IMR-90 (cell line): ENCODE data around the gene TMC1. TPM values are rescaled to one million over a fixed set of nuclear protein-coding genes. Genes with fewer than 3 reads are reported as not detected.

ENCODE experiments used
- ATAC-seq: fragments of 200-7000 bp; cut with Tn5 transposase; 2 replicates; pipeline ENCODE4 v1.9.1; 2020; ENCODE audit warnings: low read depth, mild to moderate bottlenecking, moderate library complexity
- BruUV-seq: library from RNA; stranded (reverse); fragments of 400-500 nt; replicated peaks from 2 replicates; lab custom pipeline; 2021; lab: Mats Ljungman, UMichigan
- CTCF ChIA-PET: fragments of 300-600 bp; formaldehyde crosslinking; extraction: SDS; loops from one replicate; lab custom pipeline; 2021; ENCODE audit warnings: antibody characterized with exemption; lab: Yijun Ruan, JAX
- POLR2A ChIA-PET: fragments of 300-600 bp; sonication (Branson Sonifier 250); formaldehyde crosslinking; loops from one replicate; lab custom pipeline; 2022; ENCODE audit warnings: antibody characterized with exemption; ENCODE audit not compliant: unreplicated experiment; lab: Charles Lee
- DNase-seq: peaks from one replicate; pipeline ENCODE4 v3.0.0; 2013
- H2AFZ ChIP-seq: replicated peaks from 2 replicates; pipeline ENCODE3; 2013; ENCODE audit warnings: low read length, mild to moderate bottlenecking; ENCODE audit not compliant: poor library complexity
- H2AK5ac ChIP-seq: 2 replicates; pipeline ENCODE4 v1.6.1; 2013; ENCODE audit warnings: low read depth, low read length, inconsistent platforms
- H2AK9ac ChIP-seq: replicated peaks from 2 replicates; pipeline ENCODE3; 2013; ENCODE audit warnings: mild to moderate bottlenecking, low read depth, low read length, moderate library complexity; ENCODE audit not compliant: poor library complexity
- H2BK120ac ChIP-seq: 2 replicates; pipeline ENCODE4 v1.6.1; 2013; ENCODE audit warnings: low read depth, low read length, inconsistent platforms
- H2BK15ac ChIP-seq: 3 replicates; pipeline ENCODE4 v1.6.1; 2013; ENCODE audit warnings: low read depth, low read length, inconsistent platforms
- H2BK20ac ChIP-seq: 2 replicates; pipeline ENCODE4 v1.6.1; 2013; ENCODE audit warnings: low read depth, mild to moderate bottlenecking, inconsistent platforms, low read length, moderate library complexity
- H2BK5ac ChIP-seq: 2 replicates; pipeline ENCODE4 v1.6.1; 2013; ENCODE audit warnings: mild to moderate bottlenecking, low read depth, low read length, inconsistent platforms; ENCODE audit not compliant: poor library complexity, severe bottlenecking
- H3K14ac ChIP-seq: replicated peaks from 2 replicates; pipeline ENCODE4 v1.6.1; 2013; ENCODE audit warnings: low read depth, low read length, inconsistent platforms
- H3K18ac ChIP-seq: 2 replicates; pipeline ENCODE4 v1.6.1; 2013; ENCODE audit warnings: low read depth, low read length, control low read depth
- H3K23ac ChIP-seq: 2 replicates; pipeline ENCODE4 v1.6.1; 2013; ENCODE audit warnings: low read depth, low read length, inconsistent platforms
- H3K27ac ChIP-seq: 2 replicates; pipeline ENCODE4 v1.5.1; 2013; ENCODE audit warnings: mild to moderate bottlenecking, control low read depth, low read length; ENCODE audit not compliant: insufficient read depth
- H3K27me3 ChIP-seq: 2 replicates; pipeline ENCODE4 v1.6.1; 2013; ENCODE audit warnings: low read length; ENCODE audit not compliant: control insufficient read depth, insufficient read depth
- H3K36me3 ChIP-seq: 2 replicates; pipeline ENCODE4 v1.6.1; 2013; ENCODE audit warnings: low read length, mixed read lengths; ENCODE audit not compliant: control insufficient read depth, insufficient read depth
- H3K4ac ChIP-seq: 2 replicates; pipeline ENCODE4 v1.6.1; 2013; ENCODE audit warnings: low read depth, low read length, inconsistent platforms
- H3K4me1 ChIP-seq: 2 replicates; pipeline ENCODE4 v1.6.1; 2013; ENCODE audit warnings: low read length, mixed read lengths; ENCODE audit not compliant: control insufficient read depth, insufficient read depth
- H3K4me2 ChIP-seq: 2 replicates; pipeline ENCODE4 v1.6.1; 2013; ENCODE audit warnings: low read depth, mild to moderate bottlenecking, control low read depth, low read length, moderate library complexity
- H3K4me3 ChIP-seq: 2 replicates; pipeline ENCODE4 v1.5.1; 2013; ENCODE audit warnings: low read depth, mild to moderate bottlenecking, control low read depth, low read length, moderate library complexity; ENCODE audit not compliant: insufficient read depth
- H3K56ac ChIP-seq: 2 replicates; pipeline ENCODE4 v1.6.1; 2013; ENCODE audit warnings: low read length, inconsistent platforms; ENCODE audit not compliant: insufficient read depth; ENCODE audit errors: extremely low read depth
- H3K79me1 ChIP-seq, 2 experiments: 2 replicates each; pipeline ENCODE4 v1.6.1; 2013; ENCODE audit warnings: low read length in 2 of 2, inconsistent platforms in 1 of 2, low read depth in 1 of 2
- H3K9ac ChIP-seq: 2 replicates; pipeline ENCODE4 v1.6.1; 2013; ENCODE audit warnings: low read depth, low read length, control low read depth
- H3K9me1 ChIP-seq: 2 replicates; pipeline ENCODE4 v1.6.1; 2013; ENCODE audit warnings: low read length, inconsistent platforms; ENCODE audit not compliant: insufficient read depth
- H3K9me3 ChIP-seq: 2 replicates; pipeline ENCODE4 v1.6.1; 2013; ENCODE audit warnings: low read length; ENCODE audit not compliant: control insufficient read depth, insufficient read depth
- H4K20me1 ChIP-seq: 2 replicates; pipeline ENCODE4 v1.6.1; 2013; ENCODE audit warnings: low read length, inconsistent platforms; ENCODE audit not compliant: insufficient read depth
- H4K5ac ChIP-seq: 2 replicates; pipeline ENCODE4 v1.6.1; 2013; ENCODE audit warnings: mild to moderate bottlenecking, low read depth, low read length, control low read depth
- H4K8ac ChIP-seq, 2 experiments: 2 replicates each; pipeline ENCODE4 v1.6.1; 2013; ENCODE audit warnings: low read depth in 2 of 2, low read length in 2 of 2, control low read depth in 1 of 2, inconsistent platforms in 1 of 2
- H4K91ac ChIP-seq: 2 replicates; pipeline ENCODE4 v1.6.1; 2013; ENCODE audit warnings: low read depth, low read length, inconsistent platforms; ENCODE audit not compliant: insufficient read depth
- BHLHE40 ChIP-seq: fragments of 150-350 bp; IDR thresholded peaks from 2 replicates; pipeline ENCODE4 v1.6.1; 2016; ENCODE audit warnings: mild to moderate bottlenecking, low read depth, low read length
- CEBPB ChIP-seq: IDR thresholded peaks from 2 replicates; pipeline ENCODE4 v1.6.1; 2012; ENCODE audit warnings: low read depth, low read length, improper control_type of control experiment
- CHD1 ChIP-seq: IDR thresholded peaks from 2 replicates; pipeline ENCODE4 v1.6.1; 2012; ENCODE audit warnings: low read depth, low read length, improper control_type of control experiment
- CTCF ChIP-seq: conservative IDR thresholded peaks from 2 replicates; pipeline ENCODE4 v1.5.1; 2012; ENCODE audit warnings: mild to moderate bottlenecking, low read depth, low read length, improper control_type of control experiment
- ELK1 ChIP-seq: fragments of 150-350 bp; IDR thresholded peaks from 2 replicates; pipeline ENCODE4 v1.6.1; 2016; ENCODE audit warnings: low read depth, mild to moderate bottlenecking, low read length, moderate library complexity, borderline replicate concordance
- FOS ChIP-seq: fragments of 150-350 bp; IDR thresholded peaks from 2 replicates; pipeline ENCODE4 v1.6.1; 2016; ENCODE audit warnings: low read depth, low read length
- MAFK ChIP-seq: IDR thresholded peaks from 2 replicates; pipeline ENCODE4 v1.6.1; 2012; ENCODE audit warnings: low read depth, low read length, improper control_type of control experiment
- MAZ ChIP-seq: IDR thresholded peaks from 2 replicates; pipeline ENCODE4 v1.6.1; 2012; ENCODE audit warnings: low read depth, mild to moderate bottlenecking, low read length, improper control_type of control experiment, moderate library complexity, borderline replicate concordance
- MXI1 ChIP-seq: IDR thresholded peaks from 2 replicates; pipeline ENCODE4 v1.6.1; 2012; ENCODE audit warnings: low read depth, mild to moderate bottlenecking, low read length, moderate library complexity, borderline replicate concordance
- NFE2L2 ChIP-seq: fragments of 150-350 bp; IDR thresholded peaks from 2 replicates; pipeline ENCODE4 v1.6.1; 2016; ENCODE audit warnings: low read depth, mild to moderate bottlenecking, low read length
- POLR2A ChIP-seq: IDR thresholded peaks from 2 replicates; pipeline ENCODE4 v1.6.1; 2012; ENCODE audit warnings: mild to moderate bottlenecking, low read depth, low read length
- RAD21 ChIP-seq: IDR thresholded peaks from 2 replicates; pipeline ENCODE4 v1.6.1; 2012; ENCODE audit warnings: low read length, improper control_type of control experiment
- RCOR1 ChIP-seq: IDR thresholded peaks from 2 replicates; pipeline ENCODE4 v1.6.1; 2012; ENCODE audit warnings: mild to moderate bottlenecking, low read length, improper control_type of control experiment; ENCODE audit not compliant: insufficient replicate concordance
- RFX5 ChIP-seq: IDR thresholded peaks from 2 replicates; pipeline ENCODE4 v1.8.0; 2012; ENCODE audit warnings: low read depth, mild to moderate bottlenecking, low read length, moderate library complexity
- SMC3 ChIP-seq: fragments of 150-350 bp; IDR thresholded peaks from 2 replicates; pipeline ENCODE4 v1.6.1; 2016; ENCODE audit warnings: low read depth, mild to moderate bottlenecking, antibody characterized with exemption, low read length, moderate library complexity
- USF2 ChIP-seq: fragments of 150-350 bp; IDR thresholded peaks from 2 replicates; pipeline ENCODE4 v1.6.1; 2017; ENCODE audit warnings: mild to moderate bottlenecking, antibody characterized with exemption, low read length, low read depth
- WGBS, 2 experiments: methylation state at CpG; one replicate each; pipeline versions ENCODE4 v1.1.5 to v1.1.7; 2013; ENCODE audit warnings: missing lambda C conversion rate in 2 of 2; ENCODE audit not compliant: insufficient read length in 1 of 2; ENCODE audit errors: extremely low coverage in 2 of 2; 5-methylcytosine and 5-hydroxymethylcytosine counted together
- dilution Hi-C: fragments of 300-500 bp; cut with HindIII; formaldehyde crosslinking; loops from one replicate; pipeline ENCODE4 v1.14.3; 2018; ENCODE audit warnings: low sequenced_read_pairs; ENCODE audit not compliant: unreplicated experiment
- in situ Hi-C: fragments of 300-500 bp; cut with MboI; formaldehyde crosslinking; loops from 3 replicates; pipeline ENCODE4 v1.14.3; 2019; ENCODE audit warnings: low sequenced_read_pairs, inconsistent platforms, mixed read lengths
- intact Hi-C: fragments of 100-400 bp; cut with micrococcal nuclease; formaldehyde crosslinking; loops from 2 replicates; pipeline ENCODE4 v1.10.0; 2022
- polyA plus RNA-seq, 3 experiments: library from polyadenylated mRNA; depleted of rRNA; stranded (reverse); fragments of >200 nt; gene quantifications; 2 replicates each; pipeline ENCODE4 v1.2.3, GENCODE V29; 2012; ENCODE audit warnings: low replicate concordance in 1 of 3
- total RNA-seq: library from RNA; depleted of rRNA; stranded (reverse); fragments of >200 nt; gene quantifications from 2 replicates; pipeline ENCODE4 v1.2.3, GENCODE V29; 2012

The TMC1 gene
- total and polyA plus RNA-seq, 2 of the 4 experiments (the other 2 are of a cell fraction), result not detected

GRCh38 chr9:72636621-72637020, 115.2 kb downstream of the TMC1 start:
- Histone ChIP-seq H3K9ac (no peak overlapping the region), H3K14ac (no peak overlapping the region), H2BK15ac (no peak overlapping the region), H3K27me3 (peaks cover 2% of the 10 kb centered on the region), H2BK5ac (no peak overlapping the region), H3K79me1 (no peaks in the 10 kb centered on the region), H2AK5ac (no peak overlapping the region), H3K9me3 (peaks cover 5% of the 10 kb centered on the region), H3K36me3 (no peaks in the 10 kb centered on the region), H3K9me1 (no peaks in the 10 kb centered on the region), H3K4ac (no peak overlapping the region), H4K91ac (no peak overlapping the region), H3K4me2 (no peak overlapping the region), H3K23ac (no peak overlapping the region), H4K8ac (no peak overlapping the region), H4K5ac (no peak overlapping the region), H4K20me1 (no peaks in the 10 kb centered on the region), H3K18ac (no peak overlapping the region), H3K27ac (no peak overlapping the region), H2BK20ac (no peak overlapping the region), H2AFZ (no peak overlapping the region), H3K4me1 (no peaks in the 10 kb centered on the region), H2BK120ac (no peak overlapping the region), H2AK9ac (no peak overlapping the region), H3K4me3 (no peak overlapping the region), H3K56ac (no peak overlapping the region)
- ATAC-seq, result no peak
- ChIA-PET CTCF (no interaction called here), POLR2A (no interaction called here)
- intact Hi-C loops, result no loop called here
- dilution Hi-C loops, result no loop called here
- no peak for DNase-seq
- no TSS peak for BruUV-seq
- no CpG with 5 or more reads among the region's 3 CpGs for WGBS, 2 experiments
- TF ChIP-seq SMC3 (no peak), RAD21 (no peak), USF2 (no peak), CEBPB (no peak), MAZ (no peak), RCOR1 (no peak), MXI1 (no peak), CHD1 (no peak), RFX5 (no peak), FOS (no peak), MAFK (no peak), NFE2L2 (no peak), POLR2A (no peak), BHLHE40 (no peak), ELK1 (no peak), CTCF (no peak)
- in situ Hi-C loops, result no loop called here
